HG02763 (cell line): ENCODE measurements around the gene RGN.
"Not testable (repeated sequence)": the region's sequence is repeated elsewhere in the genome, so short reads cannot be mapped to it uniquely, and the experiment has no call there.

Experiments
- ATAC-seq: cut with Tn5 transposase; IDR thresholded peaks from one replicate; pipeline ENCODE4 v1.9.1; 2021; ENCODE audit warnings: mild to moderate bottlenecking, moderate library complexity; ENCODE audit not compliant: unreplicated experiment

The RGN gene

GRCh38 chrX:47078129-47079043 is at the start of gene RGN:
Gene RGN, plus strand, starts transcription at chrX:47078443. Its CDS starts 2,702 bp downstream, at chrX:47081145.
- ATAC-seq = no peak

- ATAC-seq = no peak
Observed at GRCh38 chrX:47030339-47030738, 47.9 kb upstream of the RGN start.

GRCh38 chrX:47047989-47048388 is 30.3 kb upstream of the RGN start:
- ATAC-seq = no peak

DNA sequence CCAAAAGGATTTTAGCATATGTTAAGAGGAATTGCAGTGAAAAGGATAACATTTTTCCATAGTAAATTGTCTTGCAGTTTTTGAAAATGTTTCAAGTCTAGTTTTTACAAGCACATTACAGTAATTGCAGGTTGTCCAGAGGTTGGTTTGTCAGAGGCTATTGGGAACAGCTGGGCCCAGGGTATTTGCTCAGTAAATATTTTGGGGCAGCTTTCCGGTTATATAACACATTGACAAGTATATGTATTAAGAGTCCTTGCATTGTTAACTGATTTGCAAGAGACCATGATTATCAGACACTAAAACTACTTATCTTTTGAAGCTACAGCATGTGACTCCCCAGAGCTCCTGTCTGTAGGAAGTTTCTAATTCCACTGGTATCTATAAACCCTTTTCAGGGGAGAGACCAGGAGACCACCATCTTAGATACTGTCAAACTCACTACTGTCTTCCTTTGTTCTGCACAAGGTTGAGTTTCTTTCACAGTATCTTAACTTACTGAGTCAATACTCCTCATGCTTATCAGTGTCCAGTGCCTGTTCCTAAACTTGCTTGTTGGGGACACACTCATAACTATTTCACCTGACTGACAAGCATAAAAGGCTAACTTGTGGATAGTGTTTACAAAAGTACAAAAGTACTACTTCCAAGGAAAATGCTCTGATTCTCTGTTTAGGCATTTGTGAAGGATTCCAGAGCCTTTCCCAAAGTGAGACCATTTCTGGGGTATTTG is 18.9 kb upstream of the RGN start:
- no peak for ATAC-seq

GRCh38 chrX:47060708-47061107 is 17.5 kb upstream of the RGN start:
- ATAC-seq = no peak

- no peak for ATAC-seq
Observed at GRCh38 chrX:47061238-47061919, 16.9 kb upstream of the RGN start.

- no peak for ATAC-seq
Observed at GRCh38 chrX:47063179-47063578, 15.1 kb upstream of the RGN start.

GRCh38 chrX:47068214-47068613 is 10.0 kb upstream of the RGN start:
- no peak for ATAC-seq

DNA sequence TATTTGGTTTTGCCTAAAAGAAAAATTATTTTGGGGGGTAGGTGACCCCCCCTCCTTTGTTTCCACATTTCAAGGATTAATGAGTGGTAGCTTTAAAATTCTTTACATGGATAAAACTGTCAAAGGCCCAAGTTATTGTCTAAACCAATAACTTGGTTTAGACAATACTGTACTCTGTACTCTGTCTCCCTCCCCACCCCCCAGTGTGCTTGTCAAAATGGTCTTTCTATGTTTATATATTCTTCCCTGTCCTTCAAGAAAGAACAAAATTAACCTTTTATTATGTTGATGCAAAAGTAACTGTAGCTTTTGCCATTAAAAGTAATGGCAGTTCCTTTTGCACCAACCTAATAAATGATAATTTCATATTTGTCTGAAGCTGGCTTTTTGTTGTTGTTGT is 9.5 kb upstream of the RGN start:
- ATAC-seq = no peak

GRCh38 chrX:47080215-47080914 is 2.1 kb downstream of the RGN start:
- ATAC-seq = no peak

- no peak for ATAC-seq
Observed at GRCh38 chrX:47080915-47081236, 2.6 kb downstream of the RGN start.

DNA sequence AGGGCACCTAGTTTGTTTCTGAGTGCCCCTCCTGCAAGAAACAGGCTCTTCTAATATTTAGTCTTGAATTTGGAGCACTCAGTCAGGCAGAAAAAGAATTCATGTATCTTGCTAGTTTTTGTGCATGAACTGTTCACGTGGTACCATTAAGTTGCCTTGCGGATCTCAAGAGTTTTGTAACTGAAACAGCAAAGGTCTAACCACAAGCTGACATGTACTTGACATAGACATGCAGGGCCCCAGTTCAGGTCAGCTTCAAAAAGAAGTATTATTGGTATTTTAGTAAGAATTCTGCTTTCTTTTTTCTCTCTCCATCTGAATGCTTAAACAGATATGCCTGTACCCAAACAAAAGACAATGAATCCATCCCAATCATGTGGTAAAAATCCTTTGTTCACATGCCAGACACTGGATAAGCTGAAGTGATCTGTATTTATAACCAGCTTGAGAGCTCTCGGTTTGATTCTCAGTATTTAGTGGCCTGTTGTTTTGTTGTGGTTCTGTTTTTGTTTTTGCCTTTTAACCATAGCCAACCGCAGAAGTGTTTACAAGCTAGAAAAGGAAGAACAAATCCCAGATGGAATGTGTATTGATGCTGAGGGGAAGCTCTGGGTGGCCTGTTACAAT is 13.0 kb downstream of the RGN start:
- no peak for ATAC-seq

GRCh38 chrX:47093248-47093647 is 15.0 kb downstream of the RGN start:
- no peak for ATAC-seq

- no peak for ATAC-seq
Observed at GRCh38 chrX:47093860-47094259, 15.6 kb downstream of the RGN start.

- no peak for ATAC-seq
Observed at GRCh38 chrX:47097018-47097417, 18.8 kb downstream of the RGN start.

DNA sequence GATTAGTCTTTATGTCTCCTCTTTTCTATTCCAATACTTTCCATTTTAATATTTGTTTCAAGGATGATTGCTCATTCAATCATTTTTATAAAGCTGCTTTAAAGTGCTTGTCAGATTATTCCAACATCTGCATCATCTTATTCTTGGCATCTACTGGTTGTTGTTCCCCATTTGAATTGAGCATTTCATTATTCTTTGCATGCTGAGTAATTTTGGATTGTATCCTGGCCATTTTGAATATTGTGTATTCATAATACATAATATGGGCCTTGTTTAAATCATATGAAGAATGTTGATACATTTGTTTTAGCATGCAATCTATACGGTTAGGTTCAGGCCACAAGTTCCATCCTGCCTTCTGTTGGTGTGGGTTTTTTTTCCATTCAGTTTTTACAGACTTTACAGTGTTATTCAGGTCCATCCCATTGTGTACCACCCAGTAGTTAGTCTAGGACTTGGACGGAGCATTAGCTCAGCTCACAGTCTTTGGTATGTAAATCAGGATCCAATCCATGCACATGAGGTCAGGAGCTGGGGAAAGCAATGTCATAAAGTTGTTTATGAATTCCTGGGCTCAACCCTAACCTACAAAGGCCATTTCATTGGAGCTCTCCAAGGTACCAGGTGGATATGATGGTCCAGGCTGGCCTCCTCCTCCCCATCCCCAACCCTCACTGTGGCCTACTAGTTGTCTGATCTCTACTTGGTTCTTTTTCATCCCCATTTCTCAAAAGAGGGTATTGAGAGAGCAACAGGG is 20.3 kb downstream of the RGN start:
- no peak for ATAC-seq

GRCh38 chrX:47101206-47101605 is 23.0 kb downstream of the RGN start:
- no peak for ATAC-seq

- not testable (repeated sequence) for ATAC-seq
Observed at GRCh38 chrX:47110936-47111615, 32.8 kb downstream of the RGN start.

DNA sequence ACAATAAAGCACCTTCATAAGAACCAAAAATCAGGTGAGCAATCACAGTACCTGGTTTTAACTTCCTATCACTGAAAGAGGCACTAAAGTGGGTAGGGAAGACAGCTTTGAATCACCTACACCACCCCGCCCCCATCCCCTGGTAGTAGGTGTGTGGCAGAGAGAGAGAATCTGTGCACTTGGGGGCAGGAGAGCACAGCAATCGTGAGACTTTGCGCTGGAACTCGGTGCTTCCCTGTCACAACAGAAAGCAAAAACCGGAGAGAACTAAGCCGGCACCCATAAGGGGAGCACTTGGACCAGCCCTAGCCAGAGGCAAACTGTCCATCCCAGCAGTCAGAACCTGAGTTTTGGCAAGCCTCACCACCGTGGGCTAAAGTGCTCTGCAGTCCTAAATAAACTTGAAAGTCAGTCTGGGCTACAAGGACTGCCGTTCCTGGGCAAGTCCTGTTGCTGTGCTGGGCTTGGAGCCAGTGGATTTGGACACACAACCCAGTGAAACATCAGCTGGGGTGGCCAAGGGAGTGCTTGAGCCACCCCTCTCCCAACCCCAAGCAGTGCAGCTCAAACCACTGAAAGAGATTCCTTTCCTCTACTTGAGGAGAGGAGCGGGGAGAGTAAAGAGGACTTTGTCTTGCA is 34.2 kb downstream of the RGN start:
- no peak for ATAC-seq
